Epithelial cell of prostate (primary cell): ENCODE data around the gene CALML6.
"Not testable (repeated sequence)": the region's sequence is repeated elsewhere in the genome, so short reads cannot be mapped to it uniquely, and the experiment has no call there.

Experiments used
- DNase-seq: peaks from one replicate; pipeline ENCODE4 v3.0.0-alpha.2; 2011; ENCODE audit warnings: low read depth, low spot score
- H3K27ac ChIP-seq: fragments of 450-650 bp; 2 replicates; pipeline ENCODE4 v1.5.1; 2017; ENCODE audit warnings: mild to moderate bottlenecking

Gene CALML6

DNA sequence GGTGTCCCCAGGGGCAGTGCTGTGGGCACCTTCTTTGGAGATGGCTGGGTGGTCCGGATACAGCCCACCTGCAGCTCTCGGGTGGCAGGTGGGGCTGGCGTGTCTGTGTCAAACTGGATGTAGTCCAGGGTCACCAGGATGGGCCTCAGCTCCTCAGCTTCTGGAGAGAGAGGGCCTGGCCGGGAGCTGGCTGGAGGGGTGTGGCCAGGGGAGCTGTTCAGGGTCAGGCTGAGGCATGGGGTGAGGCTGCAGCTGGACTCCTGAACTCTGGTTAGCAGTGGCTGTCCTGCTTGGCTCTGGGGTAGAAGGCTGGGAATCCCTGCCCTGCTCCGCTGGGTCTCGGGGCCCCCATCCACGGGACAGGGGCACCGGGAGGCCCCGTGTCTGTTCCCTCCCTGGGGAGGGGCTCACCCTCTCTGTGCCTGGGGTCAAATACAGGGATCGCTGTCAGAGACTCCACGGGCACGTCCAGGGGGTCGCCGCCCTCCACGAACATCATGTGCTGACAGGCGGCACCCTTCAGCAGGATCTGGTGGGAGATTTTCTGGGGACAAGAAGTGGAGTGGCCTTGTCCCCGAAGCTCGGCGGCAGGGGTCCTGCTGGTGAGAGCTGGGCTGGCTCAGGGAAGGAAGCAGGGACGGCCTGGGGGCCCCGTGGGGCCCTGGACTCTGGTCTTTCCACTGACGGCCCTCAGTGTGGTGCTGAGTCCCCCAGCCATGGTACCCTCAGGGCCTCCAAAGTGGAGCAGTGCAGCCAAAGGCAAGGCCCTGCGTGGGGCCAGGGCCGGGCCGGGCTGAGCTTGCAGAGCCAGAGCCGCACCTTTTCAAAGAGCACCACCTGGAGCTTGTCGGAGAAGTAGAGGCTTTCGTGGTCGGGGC is 8.1 kb downstream of the CALML6 start:
- no peak overlapping the region for H3K27ac ChIP-seq
- no peak for DNase-seq

- DNase-seq: no peak
- no peak overlapping the region for H3K27ac ChIP-seq
Observed at GRCh38 chr1:1924386-1924785, 9.3 kb downstream of the CALML6 start.

- no peak overlapping the region for H3K27ac ChIP-seq
- no peak for DNase-seq
Observed at GRCh38 chr1:1924849-1925248, 9.8 kb downstream of the CALML6 start.

GRCh38 chr1:1925437-1926345 is 10.6 kb downstream of the CALML6 start:
- DNase-seq: no peak
- no peak overlapping the region for H3K27ac ChIP-seq

GRCh38 chr1:1926346-1926811 is 11.3 kb downstream of the CALML6 start:
- DNase-seq: no peak
- H3K27ac ChIP-seq: no peak overlapping the region

- no peak overlapping the region for H3K27ac ChIP-seq
- DNase-seq: no peak
Observed at GRCh38 chr1:1926886-1927660, 12.0 kb downstream of the CALML6 start.

DNA sequence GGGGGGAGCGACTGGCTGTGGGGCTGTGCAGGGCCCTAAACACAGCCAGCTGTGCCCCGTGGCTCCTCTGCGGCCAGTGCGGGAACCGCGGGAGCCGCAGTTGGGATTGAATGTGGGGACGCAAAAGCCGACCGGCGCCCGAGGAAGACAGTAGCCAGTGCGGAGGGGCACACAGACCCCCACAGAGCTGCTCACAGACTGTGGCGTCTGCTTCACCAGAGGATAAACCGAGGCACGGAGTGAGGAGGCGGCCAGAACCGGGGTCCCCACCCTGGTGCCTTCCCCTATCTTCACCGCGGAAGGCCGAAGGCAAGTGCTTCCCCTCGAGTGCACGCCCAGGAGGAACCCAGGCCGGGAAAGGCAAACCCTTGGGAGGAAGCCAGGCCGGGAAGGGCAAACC is 12.7 kb downstream of the CALML6 start:
- DNase-seq: no peak
- H3K27ac ChIP-seq: no peak overlapping the region

DNA sequence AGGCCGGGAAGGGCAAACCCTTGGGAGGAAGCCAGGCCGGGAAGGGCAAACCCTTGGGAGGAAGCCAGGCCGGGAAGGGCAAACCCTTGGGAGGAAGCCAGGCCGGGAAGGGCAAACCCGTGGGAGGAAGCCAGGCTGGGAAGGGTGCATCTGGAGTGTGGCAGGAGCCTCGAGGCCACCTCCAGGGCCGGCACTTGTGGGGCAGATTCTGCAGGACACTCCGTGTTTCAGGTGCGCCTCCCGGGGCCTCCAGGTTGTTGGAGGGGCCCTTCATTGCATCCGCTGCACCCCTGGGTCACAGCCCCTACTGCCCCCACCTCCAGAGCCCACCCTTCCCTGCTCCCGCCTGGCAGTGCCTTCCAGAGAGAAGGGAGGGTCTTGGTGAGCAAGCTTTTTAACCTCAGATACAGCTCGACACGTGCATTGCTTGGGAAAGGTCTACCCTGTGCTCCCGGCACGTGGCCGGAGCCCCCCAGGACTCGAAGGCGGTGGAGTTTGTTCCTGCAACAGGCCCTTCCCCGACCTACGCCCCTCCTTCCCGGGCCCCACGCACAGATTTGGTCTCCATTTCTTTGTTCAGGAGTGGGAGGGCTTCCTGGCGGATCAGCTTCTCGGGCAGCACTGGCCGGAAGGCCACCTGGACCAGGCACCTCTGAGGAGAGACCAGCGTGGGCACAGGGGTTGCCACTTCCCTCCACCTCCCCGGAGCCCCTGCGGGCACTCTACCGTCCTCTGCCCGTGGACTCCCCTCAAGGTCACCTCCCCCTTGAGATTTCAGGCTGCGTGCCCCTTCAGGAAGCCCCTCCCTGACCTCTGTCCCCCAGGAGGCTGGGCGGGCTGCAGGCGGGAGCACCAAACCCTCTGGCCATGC is 13.4 kb downstream of the CALML6 start:
- DNase-seq: no peak
- H3K27ac ChIP-seq: no peak overlapping the region

- no peak for DNase-seq
- H3K27ac ChIP-seq: no peak overlapping the region
Observed at GRCh38 chr1:1929102-1929638, 14.1 kb downstream of the CALML6 start.

GRCh38 chr1:1929639-1930545 is 14.8 kb downstream of the CALML6 start:
- no peak overlapping the region for H3K27ac ChIP-seq
- DNase-seq: no peak

DNA sequence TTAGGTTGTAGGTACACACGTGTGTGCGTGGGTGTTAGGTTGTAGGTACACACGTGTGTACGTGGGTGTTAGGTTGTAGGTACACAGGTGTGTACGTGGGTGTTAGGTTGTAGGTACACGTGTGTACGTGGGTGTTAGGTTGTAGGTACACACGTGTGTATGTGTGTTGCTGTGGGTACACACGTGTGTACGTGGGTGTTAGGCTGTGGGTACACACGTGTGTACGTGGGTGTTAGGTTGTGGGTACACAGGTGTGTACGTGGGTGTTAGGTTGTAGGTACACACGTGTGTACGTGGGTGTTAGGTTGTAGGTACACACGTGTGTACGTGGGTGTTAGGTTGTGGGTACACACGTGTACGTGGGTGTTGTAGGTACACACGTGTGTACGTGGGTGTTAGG is 19.8 kb downstream of the CALML6 start:
- H3K27ac ChIP-seq, DNase-seq: not testable (repeated sequence)

GRCh38 chr1:1937061-1937460 is 22.0 kb downstream of the CALML6 start:
- no peak overlapping the region for H3K27ac ChIP-seq
- no peak for DNase-seq

- no peak for DNase-seq
- no peak overlapping the region for H3K27ac ChIP-seq
Observed at GRCh38 chr1:1937549-1938275, 22.7 kb downstream of the CALML6 start.

DNA sequence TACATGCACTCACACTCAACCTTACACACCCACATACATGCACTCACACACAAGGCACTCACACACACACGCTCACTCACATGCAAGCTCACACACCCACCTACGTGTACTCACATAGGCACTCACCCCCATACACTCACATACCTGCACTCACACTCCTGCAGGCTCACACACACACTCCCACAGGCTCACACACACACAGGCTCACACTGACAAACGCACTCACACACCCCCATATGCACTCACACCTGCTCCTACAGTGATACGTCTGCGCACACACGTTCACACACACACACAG is 23.2 kb downstream of the CALML6 start:
- DNase-seq: no peak
- H3K27ac ChIP-seq: no peak overlapping the region

GRCh38 chr1:1938613-1939295 is 23.7 kb downstream of the CALML6 start:
- DNase-seq: no peak
- H3K27ac ChIP-seq: no peak overlapping the region

GRCh38 chr1:1939296-1940122 is 24.4 kb downstream of the CALML6 start:
- no peak overlapping the region for H3K27ac ChIP-seq
- DNase-seq: no peak

- H3K27ac ChIP-seq: no peak overlapping the region
- DNase-seq: no peak
Observed at GRCh38 chr1:1940123-1940425, 25.0 kb downstream of the CALML6 start.
